ENCODE measurements around the gene VDAC2. TPM values are rescaled to one million over a fixed set of nuclear protein-coding genes. Genes with fewer than 3 reads are reported as not detected.
"Not testable (repeated sequence)": the region's sequence is repeated elsewhere in the genome, so short reads cannot be mapped to it uniquely, and the experiment has no call there.

The VDAC2 gene
- total and polyA plus RNA-seq, 2 experiments from 2014 or later = 242 to 311 TPM

DNA sequence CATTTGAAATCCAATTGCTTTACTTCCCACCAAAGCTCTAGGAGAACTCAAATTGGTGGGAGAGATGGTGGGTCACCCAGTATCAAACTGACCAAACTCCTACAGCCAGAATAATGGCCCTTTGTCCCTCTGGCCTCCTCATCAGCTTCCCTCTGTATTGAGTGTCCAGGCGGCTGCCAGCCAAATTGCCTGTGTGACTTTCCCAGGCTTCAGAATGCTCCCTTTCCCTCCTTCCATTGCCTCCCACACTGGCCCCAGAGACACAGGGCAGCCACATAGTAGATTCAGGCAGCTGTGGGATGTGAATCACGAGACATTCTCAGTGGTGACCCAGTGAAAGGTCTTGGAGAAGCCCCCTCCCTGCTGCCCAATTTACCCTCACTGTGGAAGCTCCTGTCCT lies 12.7 kb upstream of the VDAC2 start:
- H3K27ac ChIP-seq (ENCODE audit: low read depth) = 0 out of 2 replicates have a peak overlapping the region, but pooled peaks have one; percentile 14
- Mint-ChIP-seq H3K36me3 (ENCODE audit: low read depth) (no peaks in the 10 kb centered on the region), H3K4me1 (no peaks in the 10 kb centered on the region), H3K4me3 (no peak overlapping the region), H3K9me3 (no peaks in the 10 kb centered on the region), H3K27me3 (ENCODE audit: insufficient read depth, low read depth, poor library complexity) (peaks cover 3% of the 10 kb centered on the region), H3K27ac (no peak overlapping the region)
- no peaks in the 10 kb centered on the region for H3K27me3 ChIP-seq (ENCODE audit: insufficient read depth)
- no peaks in the 10 kb centered on the region for H3K4me1 ChIP-seq (ENCODE audit: insufficient read depth)
- no peaks in the 10 kb centered on the region for H3F3A ChIP-seq (replicated peaks; ENCODE audit: low read depth)
- DNase-seq (ENCODE audit: low spot score) (no peak), ATAC-seq (no peak)
- TF ChIP-seq ZNF331 (CRISPR knock-in tag; IDR thresholded peaks at IDR 0.05; ENCODE audit: low read depth) = no peak
- TF ChIP-seq, protein P1, sequence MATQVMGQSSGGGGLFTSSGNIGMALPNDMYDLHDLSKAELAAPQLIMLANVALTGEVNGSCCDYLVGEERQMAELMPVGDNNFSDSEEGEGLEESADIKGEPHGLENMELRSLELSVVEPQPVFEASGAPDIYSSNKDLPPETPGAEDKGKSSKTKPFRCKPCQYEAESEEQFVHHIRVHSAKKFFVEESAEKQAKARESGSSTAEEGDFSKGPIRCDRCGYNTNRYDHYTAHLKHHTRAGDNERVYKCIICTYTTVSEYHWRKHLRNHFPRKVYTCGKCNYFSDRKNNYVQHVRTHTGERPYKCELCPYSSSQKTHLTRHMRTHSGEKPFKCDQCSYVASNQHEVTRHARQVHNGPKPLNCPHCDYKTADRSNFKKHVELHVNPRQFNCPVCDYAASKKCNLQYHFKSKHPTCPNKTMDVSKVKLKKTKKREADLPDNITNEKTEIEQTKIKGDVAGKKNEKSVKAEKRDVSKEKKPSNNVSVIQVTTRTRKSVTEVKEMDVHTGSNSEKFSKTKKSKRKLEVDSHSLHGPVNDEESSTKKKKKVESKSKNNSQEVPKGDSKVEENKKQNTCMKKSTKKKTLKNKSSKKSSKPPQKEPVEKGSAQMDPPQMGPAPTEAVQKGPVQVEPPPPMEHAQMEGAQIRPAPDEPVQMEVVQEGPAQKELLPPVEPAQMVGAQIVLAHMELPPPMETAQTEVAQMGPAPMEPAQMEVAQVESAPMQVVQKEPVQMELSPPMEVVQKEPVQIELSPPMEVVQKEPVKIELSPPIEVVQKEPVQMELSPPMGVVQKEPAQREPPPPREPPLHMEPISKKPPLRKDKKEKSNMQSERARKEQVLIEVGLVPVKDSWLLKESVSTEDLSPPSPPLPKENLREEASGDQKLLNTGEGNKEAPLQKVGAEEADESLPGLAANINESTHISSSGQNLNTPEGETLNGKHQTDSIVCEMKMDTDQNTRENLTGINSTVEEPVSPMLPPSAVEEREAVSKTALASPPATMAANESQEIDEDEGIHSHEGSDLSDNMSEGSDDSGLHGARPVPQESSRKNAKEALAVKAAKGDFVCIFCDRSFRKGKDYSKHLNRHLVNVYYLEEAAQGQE (IDR thresholded peaks at IDR 0.05; ENCODE audit: unreplicated experiment) = no peak
- TF ChIP-seq EZH2 (IDR thresholded peaks at IDR 0.05; ENCODE audit: low read depth, unreplicated experiment) = no peak
- TF ChIP-seq POLR2AphosphoS5 (IDR thresholded peaks at IDR 0.05; ENCODE audit: low read depth) = no peak
- no peak for TF ChIP-seq NANOG (IDR thresholded peaks at IDR 0.05; ENCODE audit: borderline replicate concordance)
- TF ChIP-seq, protein P2, sequence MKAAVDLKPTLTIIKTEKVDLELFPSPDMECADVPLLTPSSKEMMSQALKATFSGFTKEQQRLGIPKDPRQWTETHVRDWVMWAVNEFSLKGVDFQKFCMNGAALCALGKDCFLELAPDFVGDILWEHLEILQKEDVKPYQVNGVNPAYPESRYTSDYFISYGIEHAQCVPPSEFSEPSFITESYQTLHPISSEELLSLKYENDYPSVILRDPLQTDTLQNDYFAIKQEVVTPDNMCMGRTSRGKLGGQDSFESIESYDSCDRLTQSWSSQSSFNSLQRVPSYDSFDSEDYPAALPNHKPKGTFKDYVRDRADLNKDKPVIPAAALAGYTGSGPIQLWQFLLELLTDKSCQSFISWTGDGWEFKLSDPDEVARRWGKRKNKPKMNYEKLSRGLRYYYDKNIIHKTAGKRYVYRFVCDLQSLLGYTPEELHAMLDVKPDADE (IDR thresholded peaks at IDR 0.05) = no peak
- TF ChIP-seq CREB1 (CRISPR knock-in tag; IDR thresholded peaks at IDR 0.05; ENCODE audit: low read depth) = no peak
- TF ChIP-seq EZH2phosphoT487 (IDR thresholded peaks at IDR 0.05; ENCODE audit: unreplicated experiment) = no peak
- TF ChIP-seq ZNF114 (CRISPR knock-in tag; IDR thresholded peaks at IDR 0.05) = no peak
- no peaks in the 10 kb centered on the region for H3K36me3 ChIP-seq (ENCODE audit: insufficient read depth)
- H3K79me2 ChIP-seq (replicated peaks; ENCODE audit: insufficient read depth) = no peaks in the 10 kb centered on the region
- H2AFZ ChIP-seq = no peak overlapping the region
- H3K4me3 ChIP-seq = no peak overlapping the region
- H4K20me1 ChIP-seq (replicated peaks; ENCODE audit: insufficient read depth) = no peaks in the 10 kb centered on the region
- 0 out of 2 replicates have a peak, but pooled peaks cover 6% of the 10 kb centered on the region for H3K9me2 ChIP-seq (ENCODE audit: insufficient read depth)
- no peak overlapping the region for H3K4me2 ChIP-seq

- H3K79me2 ChIP-seq (replicated peaks; ENCODE audit: insufficient read depth); H3K9me2 ChIP-seq (ENCODE audit: insufficient read depth); H3K4me1 ChIP-seq (ENCODE audit: insufficient read depth); H3K4me1 Mint-ChIP-seq; H3K4me2 ChIP-seq; H3K27me3 ChIP-seq (ENCODE audit: insufficient read depth); H3K4me3 Mint-ChIP-seq; H3K27me3 Mint-ChIP-seq (ENCODE audit: insufficient read depth, low read depth, poor library complexity); H3F3A ChIP-seq (replicated peaks; ENCODE audit: low read depth); DNase-seq (ENCODE audit: low spot score); H3K9me3 Mint-ChIP-seq; H2AFZ ChIP-seq; H3K4me3 ChIP-seq; H3K36me3 Mint-ChIP-seq (ENCODE audit: low read depth); ATAC-seq; H3K27ac Mint-ChIP-seq; H3K27ac ChIP-seq (ENCODE audit: low read depth); H4K20me1 ChIP-seq (replicated peaks; ENCODE audit: insufficient read depth); H3K36me3 ChIP-seq (ENCODE audit: insufficient read depth): not testable (repeated sequence)
Measured at GRCh38 chr10:75199949-75200348, 10.6 kb upstream of the VDAC2 start.

Measured in GM23338 (cell line).